DMS79 (cell line): ENCODE data around the gene PSMB2.
"Not testable (repeated sequence)": the region's sequence is repeated elsewhere in the genome, so short reads cannot be mapped to it uniquely, and the experiment has no call there.

Experiments used
- DNase-seq: peaks from one replicate; lab custom pipeline; 2025; lab: John Stamatoyannopoulos, UW

Gene PSMB2

DNA sequence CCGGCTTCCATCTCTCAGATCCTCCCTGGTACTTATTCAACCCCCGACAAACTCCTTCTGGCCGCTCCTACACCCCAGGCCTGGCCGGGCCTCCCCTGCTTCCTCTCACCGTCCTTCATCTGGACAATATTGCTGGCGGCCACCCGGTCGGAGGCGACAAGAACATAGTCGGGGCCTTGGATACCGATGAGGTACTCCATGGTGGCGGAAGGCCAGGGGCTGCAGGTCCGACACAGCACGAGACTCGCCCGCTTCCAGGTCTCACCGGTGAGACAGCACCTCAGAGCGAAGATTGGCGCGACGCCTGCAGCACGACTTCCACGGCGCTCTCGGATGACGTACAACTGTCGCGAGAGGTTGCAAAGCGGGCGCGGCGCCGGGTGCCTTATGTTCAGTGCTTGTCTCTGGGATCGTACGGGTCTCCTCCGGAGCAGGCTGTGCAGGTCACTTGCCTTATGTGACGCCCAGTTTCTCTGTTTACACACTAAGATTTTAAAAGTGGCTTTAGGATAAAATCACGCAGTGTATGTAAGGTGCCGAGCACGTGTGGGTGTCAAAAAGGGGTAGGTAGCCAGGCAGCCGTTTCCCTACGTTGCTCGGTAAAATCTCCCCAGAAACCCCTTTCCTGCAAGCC lies at the start of gene PSMB2:
Gene PSMB2, minus strand, starts transcription at position 294 of the 634 bp plus-strand sequence. Its CDS starts 94 bp downstream, at position 200.
- peak; percentile 94 for DNase-seq

DNA sequence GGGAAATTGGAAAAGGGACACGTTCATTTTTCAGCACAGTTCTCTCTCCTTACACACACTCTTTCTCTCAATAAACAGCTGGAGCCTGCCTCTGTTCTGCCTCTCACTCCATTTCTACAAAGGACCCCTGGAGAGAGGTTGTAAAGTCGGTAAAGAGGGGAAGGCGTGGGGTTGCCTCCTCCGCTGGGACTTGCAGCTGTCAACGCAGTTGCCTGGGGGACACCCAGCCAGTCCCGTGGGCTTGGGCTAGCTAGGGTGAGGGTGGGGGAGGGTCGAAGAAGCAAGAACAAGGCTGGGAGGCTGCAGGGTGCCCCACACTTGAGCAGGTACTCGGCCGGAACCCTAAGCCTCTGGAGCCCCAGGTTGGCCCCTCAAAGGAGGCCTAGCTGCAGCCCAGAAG lies 49.8 kb upstream of the PSMB2 start:
- peak; percentile 13 for DNase-seq

DNA sequence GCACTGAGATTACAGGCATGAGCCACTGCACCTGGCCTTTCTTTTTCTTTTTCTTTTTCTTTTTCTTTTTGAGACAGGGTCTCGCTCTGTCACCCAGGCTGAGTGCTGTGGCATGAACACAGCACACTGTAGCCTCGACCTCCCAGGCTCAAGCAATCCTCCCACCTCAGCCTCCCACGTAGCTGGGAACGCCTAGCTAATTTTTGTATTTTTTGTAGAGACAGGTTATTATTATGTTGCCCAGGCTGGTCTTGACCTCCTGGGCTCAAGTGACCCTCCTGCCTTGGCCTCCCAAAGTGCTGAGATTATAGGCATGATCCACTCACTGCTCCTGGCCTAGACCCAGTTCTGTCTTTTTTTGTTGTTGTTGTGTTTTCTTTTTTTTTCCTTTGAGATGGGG lies 48.8 kb upstream of the PSMB2 start:
- not testable (repeated sequence) for DNase-seq

DNA sequence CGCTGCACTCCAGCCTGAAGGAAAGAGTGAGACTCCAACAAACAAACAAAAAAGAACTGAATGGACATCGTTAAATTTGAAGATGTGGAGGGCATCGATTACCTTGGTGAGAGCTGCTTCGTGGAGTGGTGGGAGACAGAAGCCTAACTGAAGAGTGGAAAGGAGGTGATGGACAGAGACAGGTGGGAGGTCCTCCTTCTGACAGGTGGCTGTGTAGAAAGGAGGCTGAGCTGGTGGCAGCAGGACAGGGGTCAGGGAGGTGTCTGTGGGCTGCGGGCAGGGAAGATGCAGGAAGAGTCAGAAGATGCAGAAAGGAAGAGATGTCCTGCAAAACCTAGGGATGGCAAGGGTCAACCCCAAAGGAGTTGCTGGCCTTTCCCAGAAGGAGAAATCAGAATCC lies 46.8 kb upstream of the PSMB2 start:
- DNase-seq = no peak

DNA sequence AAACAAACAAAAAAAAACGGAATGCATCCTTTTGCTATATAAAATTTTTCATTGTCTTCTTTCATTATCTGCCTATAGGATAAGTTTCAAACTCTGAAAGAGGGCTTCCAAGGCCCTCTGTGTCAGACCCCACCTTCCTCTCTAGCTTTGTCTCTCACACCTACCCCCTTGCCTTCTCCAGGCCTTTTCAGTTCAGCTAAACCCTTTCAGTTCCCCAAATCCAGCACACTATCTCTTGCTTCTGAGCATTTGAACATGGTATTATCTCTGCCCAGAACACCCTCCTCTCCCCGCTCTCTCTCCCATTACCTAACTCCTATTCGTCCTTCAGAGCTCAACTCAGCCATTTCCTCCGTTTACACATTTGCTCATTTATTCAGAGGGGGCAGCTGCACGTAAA lies 41.7 kb upstream of the PSMB2 start:
- DNase-seq = no peak

DNA sequence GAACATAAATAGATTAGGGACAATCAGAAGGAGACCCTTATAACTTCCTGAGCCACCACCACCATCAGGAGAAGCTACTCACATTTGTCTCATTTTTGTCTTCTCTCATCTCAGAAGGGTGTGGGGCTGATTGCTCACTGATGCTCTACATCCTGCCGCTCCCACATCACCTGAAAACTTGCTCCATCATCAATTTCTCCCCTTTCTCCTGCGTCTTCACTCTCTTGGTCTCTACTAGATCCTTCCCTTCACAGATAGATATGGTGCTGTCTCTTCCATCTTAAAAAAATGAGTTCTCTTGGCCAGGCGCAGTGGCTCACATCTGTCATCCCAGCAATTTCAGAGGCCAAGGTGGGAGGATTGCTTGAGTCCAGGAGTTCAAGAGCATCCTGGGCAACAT lies 38.9 kb upstream of the PSMB2 start:
- DNase-seq = no peak

DNA sequence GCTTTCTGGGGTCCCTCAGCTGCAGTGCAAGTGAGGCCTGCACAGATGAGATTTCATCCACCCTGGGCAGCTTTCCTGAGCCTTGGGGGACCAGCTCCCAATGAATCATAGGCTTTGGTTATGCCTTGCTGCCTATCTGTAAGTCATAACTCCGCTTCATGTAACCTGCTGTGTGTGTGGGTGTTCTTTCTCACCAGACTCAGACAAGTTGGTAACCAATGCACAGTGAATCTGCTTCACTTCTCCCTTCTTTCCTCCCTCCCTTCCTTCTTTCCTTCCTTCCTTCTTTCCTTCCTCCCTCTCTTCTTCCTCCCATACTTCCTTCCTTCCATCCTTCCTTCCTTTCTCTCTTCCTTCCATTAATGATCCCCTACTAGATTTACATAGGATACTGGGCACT lies 34.4 kb upstream of the PSMB2 start:
- no peak for DNase-seq

DNA sequence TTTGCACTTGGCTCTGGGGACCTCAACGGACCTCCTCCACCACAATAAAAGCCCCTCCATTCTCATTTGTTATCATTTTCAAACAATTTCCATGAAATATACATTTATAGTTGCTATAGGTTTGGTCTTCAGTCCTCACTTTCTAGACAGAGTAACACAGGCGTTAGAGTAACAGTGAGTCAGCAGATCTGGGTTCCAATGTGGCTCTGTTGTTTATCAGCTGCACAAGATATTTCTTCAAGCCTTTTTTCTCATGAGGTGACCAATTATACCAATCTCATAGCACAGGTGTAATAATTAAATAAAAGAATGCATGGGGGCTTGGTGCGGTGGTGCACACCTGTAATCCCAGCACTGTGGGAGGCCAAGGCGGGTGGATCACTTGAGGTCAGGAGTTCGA lies 32.8 kb upstream of the PSMB2 start:
- no peak for DNase-seq

DNA sequence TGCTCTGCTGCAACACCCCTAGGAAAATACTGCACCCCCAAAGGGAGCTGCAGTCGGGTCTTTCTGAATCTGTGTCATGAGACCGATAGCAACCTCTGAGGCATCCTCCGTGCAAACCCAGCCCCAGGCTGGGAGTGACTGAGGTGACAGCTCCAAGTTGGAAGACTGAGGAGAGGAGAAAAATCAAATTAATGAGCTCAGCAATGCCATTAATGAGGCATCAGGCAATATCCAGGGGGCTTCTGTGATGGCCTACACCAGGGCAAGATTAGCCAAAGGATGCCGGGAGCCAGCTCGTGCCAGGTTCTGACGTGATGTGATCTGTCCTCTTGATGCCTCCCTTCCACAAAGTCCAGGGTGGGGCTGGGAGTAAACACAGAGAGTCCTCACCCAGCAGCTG lies 30.8 kb upstream of the PSMB2 start:
- DNase-seq = no peak

DNA sequence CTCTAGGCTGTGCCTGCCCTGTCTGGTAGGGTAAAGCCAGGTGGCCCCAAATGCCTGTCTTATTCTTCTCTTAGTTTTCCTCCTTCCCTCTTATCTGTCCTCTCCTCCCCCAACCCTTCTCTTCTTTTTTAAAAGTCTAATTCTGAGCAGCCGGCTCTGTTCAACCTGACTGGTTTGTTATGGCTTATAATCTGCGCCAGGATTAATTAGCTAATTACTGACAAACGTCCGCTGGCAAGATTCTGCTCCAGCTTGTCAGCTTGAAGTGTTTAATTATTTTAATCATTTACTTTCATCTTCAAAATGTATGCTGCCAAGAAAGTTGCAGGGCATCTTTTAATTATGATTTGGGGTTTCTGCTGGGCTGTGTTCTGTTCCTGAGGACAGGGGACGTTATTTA lies 27.2 kb upstream of the PSMB2 start:
- no peak for DNase-seq

DNA sequence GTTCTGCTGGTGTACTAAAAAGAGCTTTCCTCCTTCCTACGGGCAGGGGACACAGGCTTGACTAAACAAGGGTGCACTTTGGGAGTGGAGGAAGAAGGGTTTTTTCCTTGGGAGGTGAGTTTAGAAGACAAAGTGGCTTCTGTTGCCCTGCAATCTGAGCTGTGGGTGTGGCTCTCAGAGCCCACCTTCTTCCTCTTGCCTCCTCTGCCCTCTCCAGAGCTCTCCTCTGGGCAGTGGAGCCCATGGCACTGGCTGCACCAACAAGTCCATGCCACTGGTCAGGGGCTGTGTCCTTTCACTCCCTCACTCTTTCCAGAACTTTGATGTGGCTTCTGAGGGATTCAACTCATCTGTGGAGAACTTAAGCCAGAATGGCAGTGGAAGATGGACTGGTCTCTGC lies 25.6 kb upstream of the PSMB2 start:
- DNase-seq = no peak

DNA sequence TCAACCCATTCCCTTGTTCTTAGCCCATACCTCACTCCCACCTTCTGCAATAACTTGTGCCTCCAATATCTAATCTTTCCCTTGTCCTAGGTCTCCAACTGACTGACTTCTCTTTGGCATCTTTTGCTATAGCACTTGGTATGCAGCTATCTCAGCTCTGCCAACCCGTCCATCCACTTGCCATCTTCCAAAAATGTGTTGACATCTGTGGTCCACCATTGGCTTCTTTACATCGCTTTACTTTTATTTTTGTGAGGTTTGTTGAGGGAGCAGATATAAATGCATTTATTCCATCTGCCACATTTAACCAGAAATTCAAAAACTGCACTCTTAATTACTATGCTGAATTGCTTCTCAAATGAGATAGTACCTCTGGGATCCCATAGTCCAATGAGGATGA lies 24.9 kb upstream of the PSMB2 start:
- DNase-seq = no peak

DNA sequence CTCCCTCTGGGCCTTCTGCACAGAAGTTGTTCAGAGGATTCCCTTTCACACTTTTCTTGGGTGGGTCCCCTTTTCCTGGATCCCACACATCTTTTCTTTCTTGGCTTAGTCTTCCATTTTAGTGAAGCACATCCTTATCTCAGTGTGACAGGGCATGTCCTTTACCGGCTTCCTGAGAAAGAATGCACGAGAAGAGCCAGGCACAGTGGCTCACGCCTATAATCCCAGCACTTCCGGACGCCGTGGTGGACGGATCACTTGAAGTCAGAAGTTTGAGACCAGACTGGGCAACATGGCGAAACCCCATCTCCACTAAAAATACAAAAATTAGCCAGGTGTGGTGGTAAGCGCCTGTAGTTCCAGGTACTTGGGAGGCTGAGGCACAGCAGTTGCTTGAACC lies 22.1 kb upstream of the PSMB2 start:
- DNase-seq = no peak

DNA sequence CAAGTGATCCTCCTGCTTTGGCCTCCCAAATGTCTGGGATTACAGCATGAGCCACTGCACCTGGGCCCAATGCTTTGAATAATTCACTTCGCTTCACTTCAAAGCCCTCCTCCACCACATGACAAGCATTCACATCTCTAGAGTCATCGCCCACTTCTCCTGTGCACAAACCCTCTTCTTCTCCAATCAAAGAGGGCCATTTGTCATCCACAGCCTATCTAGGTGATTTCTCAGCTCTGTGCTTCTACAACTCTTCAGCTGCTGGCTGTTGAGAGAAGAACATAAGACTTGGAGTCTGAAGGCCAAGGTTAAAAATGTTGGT lies 20.1 kb upstream of the PSMB2 start:
- DNase-seq = no peak

DNA sequence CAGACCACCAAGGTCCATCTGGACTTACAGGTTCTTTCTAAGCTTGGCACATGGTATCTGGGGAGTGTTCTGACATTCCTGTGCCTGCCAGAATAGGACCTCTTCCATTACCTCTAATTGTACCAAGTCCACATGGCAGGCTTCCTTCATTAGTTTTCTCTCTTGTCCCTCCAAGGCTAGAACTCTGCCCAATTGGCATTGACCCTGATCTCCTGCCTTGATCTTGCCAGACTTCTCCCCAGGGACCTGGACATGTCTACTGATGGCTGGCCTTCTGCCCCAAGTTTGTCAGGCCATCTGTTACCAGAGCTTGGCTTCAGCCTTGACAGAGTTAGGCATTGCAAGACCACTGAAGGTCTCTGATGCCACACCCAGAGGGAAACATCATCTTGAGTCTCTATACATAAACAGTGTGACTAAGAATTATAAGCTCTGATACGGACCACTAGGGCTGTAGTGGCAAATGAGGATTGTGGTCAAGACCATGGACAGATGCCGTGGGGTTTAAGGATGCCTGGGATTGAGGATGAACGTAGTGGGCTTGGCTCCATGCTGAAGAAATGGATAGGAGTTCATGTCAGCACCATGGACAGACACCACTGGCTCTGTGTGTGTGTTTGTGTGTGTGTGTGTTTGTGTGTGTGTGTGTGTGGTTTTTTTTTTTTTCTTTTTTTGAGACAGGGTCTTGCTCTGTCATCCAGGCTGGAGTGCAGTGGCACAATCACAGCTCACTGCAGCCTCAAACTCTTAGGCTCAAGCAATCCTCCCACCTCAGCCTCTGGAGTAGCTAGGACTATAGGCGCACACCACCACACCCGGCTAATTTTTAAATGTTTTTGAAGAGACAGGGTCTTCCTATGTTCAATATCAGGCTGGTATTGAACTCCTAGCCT lies 19.5 kb upstream of the PSMB2 start:
- no peak for DNase-seq

DNA sequence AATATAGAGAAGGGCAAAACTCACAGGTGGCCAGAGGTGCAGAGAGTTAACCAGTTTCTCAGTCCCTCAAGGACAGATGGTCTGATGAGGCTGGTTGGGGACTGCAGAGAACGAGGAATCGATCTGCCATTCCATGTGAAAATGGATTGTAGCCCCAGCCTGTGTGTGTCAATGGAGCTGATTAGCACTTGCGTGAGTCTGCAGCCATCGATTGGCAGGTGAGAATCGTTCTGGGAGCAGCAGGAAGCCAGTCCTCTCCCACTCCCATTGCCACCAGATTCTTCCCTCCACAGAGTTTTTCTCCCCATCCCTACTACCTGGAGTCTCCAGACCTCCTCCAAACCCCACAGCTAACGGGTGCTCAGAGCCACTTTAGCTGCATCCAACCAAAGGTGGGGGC lies 18.3 kb upstream of the PSMB2 start:
- no peak for DNase-seq

DNA sequence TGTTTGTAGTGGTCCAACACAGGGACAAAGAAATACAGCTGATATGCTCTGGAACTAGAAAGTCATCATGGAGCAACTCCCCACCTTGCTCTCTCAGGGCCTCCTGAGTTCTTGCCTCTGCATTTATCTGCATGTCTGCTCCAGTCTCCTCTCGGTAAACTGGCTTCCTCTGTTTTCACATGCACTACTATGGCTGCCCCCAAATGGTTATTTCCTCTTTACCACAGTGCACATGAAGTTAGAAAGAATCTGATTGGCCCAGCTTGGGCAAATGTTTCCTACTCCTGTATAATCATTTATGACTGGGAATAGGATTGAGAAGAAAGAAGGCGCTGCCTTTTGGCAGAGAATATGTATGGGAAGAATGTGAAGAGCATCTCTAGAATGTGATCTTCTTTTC lies 16.5 kb upstream of the PSMB2 start:
- DNase-seq = no peak

DNA sequence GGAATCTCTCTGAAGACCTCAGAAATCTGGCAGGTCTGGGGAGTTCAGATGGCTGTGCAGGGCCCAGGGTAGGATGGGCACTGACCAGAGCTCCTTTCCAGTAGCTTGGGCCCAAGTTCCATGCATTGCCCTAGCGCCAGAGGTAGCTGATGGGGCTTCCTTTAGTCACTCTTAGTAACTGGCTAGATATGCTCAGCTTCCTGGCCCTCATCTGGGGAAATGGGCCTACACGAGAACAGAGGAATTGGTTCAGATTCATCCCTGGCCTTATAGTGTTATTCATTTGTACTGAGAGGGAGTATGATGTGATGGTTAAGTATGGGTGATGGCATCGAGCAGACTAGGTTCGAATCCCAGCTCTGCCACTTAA lies 15.5 kb upstream of the PSMB2 start:
- no peak for DNase-seq

DNA sequence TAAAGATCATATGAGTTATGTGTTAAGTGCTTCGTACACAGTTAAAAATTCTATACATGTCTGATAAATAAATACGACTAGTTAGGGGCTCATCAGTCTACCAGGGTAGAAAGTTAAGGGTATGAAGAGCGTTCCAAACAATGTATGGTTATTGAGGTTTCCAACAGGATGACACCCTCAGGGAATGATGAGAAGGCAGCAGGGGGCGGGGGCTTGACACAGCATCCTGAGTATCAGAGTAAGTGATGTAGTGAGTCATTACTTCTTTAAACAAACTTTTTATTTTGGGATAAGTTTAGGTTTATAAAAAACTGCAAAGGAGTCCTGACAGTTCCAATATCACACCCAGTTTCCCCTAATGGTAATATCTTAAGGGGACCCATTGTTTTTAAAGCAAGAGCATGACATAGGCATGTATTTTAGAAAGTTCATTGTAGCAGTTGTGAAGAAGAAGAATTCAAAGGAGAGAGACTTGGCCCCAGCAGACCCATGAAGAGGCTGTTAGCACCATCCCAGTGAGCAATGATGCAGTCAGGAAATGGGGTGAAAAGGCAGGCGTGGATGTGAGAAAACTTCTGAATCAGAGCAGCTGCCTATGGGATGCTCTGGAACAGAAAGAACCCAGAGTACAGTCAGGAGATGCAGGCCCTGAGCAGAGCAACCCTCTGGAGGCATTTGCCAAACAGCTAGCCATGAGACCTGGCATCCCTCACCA lies 15.0 kb upstream of the PSMB2 start:
- no peak for DNase-seq

DNA sequence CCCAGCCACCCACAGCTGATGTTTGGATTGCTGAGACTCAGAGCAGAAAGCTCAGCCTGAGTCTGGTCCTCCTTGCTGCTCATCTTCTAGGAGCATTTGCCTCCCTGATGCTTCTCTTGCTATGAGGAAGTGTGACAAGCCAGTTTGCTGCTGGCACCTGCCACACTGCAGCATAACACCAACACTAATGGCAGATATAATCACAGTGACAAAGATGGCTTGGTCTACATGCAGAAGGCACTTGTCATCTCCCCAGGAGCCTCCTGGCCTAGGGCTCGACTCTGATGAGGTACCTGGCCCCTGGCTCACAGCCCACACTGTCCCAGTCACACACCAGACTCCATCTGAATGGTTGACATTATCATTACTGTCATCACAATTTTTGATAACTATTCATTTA lies 13.9 kb upstream of the PSMB2 start:
- no peak for DNase-seq

DNA sequence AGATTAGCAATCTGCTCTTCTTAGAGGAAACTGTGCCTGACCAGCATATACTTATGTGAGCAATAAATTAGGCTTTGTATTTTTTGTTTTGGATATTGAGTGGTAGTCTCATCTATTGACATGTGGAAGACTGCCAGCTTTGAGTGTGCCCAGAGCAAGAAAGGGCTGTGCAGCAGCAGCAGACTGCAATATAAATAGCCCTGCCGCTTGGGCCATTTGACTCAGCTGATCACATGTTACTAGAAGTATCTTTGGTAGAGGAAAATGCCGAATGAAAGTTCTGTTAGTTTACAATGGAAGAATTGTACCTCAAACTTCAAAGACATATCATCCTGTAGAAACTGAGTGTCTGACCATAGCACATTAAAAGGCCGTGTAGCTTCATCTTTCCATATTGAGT lies 9.1 kb upstream of the PSMB2 start:
- DNase-seq = no peak

DNA sequence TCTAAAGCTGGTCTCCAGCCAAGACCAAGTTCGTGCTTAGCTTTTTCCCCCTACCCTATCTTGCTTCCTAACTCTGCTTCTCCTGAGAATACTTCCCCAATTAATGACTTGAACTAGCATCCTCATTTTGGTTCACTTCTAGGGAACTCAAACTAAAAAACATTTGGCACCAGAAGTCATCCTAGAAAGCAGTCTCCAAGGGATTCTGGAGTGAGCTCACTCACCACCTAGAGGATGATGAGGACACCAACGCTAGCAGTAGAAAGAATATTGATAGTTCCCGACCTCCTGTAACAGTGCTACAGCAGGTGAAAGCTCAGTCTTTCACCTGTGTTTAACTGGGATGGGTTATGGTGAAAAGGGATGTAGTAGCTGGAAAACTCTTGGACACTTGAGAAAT lies 4.7 kb upstream of the PSMB2 start:
- no peak for DNase-seq

DNA sequence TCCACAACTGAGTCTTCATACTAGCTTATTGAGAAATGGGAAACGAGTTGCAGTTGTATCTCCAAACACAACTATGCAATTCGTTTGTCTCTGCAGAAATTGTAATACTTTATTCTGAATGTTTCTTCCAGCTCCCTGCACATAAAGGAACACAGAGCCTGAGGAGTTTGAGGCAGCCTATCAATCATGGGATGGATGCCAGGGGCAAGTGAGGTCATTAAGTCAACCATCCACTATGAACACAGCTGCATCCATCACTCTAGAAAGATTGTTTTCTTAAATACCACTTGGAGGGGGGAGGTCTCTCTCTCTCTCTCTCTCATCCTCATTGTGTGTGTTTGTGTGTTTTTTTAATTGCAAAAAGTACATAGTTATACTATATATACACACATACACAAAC lies 2.9 kb upstream of the PSMB2 start:
- no peak for DNase-seq
